Activated CD4-positive, alpha-beta T cell treated with anti-CD3 and anti-CD28 coated beads, Interleukin-2, Interleukin-6, amounts not matched to agents 100 ng/mL and 50 ng/mL, durations not matched to agents 16 hours and 8 hours (primary cell): ENCODE results near the gene RUNX1.
A peak's percentile ranks its signal among the peaks of the same experiment; 100 is the strongest.

Experiments used
- DNase-seq: peaks from one replicate; pipeline ENCODE4 v3.0.0-alpha.2; 2020

Gene RUNX1

DNA sequence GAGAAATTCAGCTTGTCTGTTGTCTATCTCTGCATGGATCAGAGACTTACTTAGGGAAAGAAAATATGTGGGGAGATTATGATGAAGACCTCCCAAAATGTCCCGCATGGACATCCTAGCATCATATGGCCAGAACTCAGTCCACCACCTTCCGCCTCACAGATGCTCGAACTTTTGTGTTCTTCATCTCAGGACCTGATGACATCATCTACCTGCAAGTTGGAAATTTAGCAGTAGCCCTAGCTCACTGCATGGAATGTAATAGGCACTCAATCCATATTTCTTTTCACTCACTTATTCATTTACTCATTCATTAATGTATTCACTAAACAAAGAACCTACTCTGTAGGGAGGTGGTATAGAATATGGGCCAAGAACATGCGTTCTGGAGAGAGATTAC is 283.5 kb downstream of the RUNX1 start:
- DNase-seq, result no peak

DNA sequence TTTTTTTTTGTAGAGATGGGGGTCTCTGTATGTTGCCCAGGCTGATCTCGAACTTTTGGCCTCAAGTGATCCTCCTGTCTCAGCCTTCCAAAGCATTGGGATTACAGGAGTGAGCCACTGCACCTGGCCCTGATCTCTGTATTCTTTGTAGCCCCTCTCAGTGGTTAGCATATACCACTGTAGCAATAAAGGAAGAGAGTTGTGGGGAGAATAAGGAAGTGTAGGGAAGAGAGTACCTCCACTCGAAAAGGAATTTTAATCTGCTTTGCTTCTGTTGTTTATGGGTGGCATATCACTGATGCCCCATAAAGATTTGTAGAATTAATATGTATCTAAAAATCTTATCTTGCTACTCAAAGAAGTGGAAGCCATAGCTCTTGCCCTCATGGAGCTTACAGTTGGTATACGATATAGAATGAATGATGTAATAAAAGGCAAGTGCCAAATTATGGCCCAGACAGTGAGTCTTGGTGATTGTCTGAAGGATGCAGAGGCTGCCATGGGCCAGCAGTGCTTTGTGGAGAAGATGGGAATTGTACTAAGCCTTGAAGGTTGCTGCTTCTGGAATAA is 284.3 kb downstream of the RUNX1 start:
- DNase-seq, result no peak

DNA sequence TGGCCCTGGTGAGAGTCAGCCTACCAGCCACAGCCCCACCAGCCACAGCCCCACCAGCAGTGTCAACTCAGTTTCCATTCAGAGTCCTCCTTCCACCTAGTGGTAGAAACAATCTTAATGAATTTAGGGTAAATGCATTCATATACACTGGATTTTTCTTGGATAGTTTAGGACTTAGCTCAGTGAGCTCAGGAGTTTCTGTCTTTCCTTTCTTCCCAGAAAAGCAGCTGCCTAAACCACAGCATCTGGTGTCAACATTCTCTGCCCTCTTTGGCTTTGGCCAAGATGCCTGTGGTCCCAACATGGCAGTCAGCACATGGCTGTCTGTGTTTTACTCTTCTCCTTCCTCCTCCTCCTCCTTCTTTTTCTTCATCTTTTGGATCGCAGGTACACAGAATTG is 286.3 kb downstream of the RUNX1 start:
- no peak for DNase-seq

DNA sequence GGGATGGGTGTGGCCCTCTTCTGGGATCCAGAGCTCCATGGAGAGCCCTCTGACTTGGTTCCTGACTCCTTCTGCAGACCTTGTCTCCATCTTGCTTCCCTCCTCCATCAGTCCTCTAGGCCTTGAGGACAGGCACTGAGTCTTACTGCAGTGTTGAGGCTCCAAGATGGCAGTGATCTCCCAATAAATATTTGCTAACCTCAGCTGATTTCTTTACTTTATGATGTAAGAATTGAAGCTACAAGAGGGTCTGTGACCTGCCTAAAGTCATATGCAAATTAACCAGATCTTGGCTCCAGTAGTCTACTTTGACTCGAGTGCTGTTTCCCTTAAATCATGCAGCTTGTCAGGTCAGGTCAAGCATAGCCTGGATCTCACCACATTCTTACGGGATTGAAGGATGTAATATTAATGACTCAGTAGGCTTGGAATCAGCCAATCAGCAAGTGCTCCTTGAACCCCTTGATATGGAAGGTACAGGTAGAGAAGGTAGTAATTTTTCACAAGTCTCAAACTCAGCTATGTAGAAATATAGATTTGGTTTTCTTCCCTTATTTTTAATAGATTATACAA is 287.3 kb downstream of the RUNX1 start:
- DNase-seq, result no peak

DNA sequence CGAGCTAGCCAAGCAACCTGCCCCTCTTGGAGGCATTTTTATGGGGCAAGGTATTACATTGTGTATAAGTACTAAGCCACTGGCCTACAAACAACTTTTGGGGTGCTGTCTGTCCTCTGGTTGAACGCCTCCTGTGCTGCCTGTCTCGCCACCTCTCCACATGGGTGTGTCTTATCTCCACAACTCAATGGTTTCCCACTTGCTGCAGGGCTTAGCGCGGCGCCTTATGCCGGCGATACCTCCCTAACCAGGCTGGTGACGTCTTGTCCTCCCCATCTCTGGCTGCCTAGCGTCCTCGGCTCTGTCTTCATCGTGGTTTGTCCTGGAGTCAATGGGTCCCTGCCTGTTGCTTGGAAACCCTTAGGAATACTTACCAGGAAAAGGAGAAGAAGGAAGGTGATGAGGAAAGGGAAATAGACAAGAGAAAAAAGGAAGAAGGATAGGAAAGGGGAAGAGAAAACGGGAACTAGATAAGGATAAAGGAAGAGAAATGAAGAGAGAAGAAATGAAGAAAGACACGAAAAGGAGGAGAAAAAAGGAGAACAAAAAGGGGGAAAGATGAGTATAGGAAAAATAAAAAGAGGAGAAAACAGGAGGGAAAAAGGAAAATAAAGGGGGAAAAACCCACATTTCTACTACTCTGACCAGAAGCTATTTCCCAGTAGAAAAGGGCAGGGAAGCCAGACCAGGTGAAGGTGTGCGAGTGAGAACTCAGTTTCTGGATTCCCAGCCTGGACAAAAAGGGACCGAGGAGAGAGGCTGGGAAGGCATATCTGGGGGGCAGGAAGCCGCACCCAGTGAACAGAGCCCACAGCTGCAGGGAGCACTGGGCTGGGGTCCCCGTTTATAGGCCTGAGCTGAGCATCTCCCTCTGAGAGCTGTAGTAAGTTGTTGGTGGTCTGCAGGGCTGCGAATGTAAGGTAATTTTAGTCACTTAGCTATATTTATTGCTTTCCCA is 294.1 kb downstream of the RUNX1 start:
- DNase-seq, result no peak

DNA sequence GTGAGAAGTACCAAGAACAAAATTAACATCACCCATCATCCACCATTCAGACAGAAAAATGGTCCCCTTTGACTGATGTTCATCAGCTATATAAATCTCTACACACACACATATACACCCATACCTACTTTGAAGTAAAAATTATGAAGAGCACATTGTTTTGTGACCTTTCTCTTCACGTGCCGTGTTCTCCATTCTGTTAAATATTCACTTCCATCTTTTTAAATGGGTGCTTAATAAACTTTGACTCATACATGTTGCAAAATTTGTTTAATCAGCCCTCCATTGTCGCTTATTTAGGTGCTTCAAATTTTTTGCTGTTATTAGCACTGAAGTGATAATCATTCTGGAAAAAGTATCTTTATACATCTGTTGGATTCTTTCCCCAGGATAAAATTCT is 300.2 kb downstream of the RUNX1 start:
- DNase-seq, result no peak

DNA sequence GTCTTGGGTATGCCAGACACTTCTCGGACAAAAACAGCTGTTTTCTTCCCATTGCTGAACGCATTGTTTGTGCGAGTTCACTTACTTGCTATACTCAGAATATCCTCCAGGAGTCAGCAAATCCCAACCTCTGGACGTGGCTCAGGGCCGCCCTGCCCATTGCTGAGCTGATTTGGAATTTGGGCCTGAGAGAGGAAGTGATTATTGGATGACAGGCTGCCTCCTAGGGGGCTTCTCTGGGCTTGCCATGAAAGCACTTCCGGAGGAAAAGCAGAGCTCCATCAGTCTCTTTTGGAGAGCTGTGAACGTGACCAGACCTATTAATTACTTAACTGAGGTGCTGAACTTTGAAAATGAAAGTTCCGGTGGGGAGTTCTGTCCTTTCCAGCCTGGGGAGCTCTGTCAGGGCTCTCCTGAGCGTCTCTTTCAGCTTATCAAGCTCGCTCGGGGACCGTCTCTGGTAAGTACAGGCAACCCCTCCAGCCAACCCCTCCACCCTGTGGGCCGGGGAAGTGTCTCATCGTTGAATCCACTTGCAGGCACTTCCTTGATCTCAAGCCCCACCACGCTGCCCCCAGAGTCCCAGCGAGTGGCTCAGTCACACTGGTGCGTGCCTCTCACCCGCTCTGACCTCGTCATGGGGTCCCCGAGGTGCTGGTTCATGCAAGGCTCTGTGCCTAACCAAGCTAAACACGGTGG is 303.4 kb downstream of the RUNX1 start:
- DNase-seq, result peak; percentile 73

DNA sequence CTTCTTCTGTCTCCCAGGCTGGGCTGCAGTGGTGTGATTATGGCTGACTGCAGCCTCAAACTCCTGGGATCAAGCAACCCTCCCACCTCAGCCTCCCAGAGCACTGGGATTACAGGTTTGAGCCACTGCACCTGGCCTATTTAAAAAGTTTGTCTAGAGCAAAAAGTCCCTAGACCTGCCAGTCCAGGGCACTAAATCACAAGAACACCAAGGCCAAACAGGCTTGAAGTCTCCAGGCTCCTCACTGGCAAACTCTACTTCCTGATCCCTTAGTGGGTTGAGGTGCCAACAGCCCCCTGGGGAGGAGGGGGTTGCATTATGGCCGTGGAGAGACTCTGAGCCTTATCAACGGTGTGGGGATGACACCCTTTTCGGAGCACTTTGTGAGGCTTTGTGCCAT is 304.3 kb downstream of the RUNX1 start:
- no peak for DNase-seq

DNA sequence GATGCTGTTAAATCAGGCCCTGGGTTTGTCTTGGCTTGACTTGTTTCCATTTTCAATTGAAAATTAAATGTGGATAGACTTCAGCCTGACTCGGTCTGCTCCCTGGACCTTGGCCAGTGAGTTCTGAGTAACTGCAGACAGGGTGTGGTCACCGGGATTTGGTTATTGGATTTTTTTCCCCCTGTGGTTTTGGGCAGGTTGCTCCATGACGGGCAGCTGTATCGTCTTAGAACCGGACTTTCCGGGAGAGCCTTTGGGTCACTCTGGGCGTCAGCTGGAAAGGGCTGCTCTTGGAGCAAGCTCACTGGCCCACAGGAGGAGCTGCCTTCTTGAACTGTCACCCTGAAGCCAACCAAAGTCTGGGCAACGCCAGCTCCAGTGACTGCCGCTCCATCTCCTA is 305.3 kb downstream of the RUNX1 start:
- no peak for DNase-seq

DNA sequence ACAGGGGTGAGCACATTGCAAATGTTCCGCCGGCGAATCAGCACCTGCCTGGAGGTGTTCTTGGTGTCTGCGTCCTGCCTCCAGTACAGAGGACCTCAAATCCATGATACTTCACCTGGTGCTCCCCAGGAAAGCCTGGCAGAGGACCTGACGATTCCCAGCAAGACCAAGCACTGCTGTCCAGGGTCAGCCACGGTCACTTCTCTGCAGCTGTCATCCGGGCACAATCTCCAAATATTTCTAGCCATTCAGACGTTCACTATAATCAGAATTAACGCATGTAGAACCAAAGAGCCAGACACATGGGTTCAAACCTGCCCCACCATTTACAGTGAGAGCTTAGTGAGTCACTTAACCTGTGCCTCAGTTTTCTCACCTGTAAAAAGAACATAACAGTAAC is 305.8 kb downstream of the RUNX1 start:
- no peak for DNase-seq

DNA sequence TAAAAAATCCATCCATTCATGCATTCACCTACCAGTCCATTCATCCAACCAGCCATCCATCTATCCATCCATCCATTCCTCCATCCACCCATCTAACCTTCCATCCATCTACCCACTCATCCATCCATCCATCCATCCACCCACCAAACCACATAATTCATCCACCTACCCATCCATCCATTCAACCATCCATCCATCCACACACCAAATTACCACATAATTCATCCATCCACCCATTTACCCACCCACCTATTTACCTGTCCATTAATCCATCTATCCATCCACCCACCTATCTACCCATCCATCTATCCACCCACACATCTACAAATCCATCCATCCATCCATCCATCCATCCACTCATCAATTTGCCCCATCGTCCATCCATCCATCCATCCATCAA is 308.9 kb downstream of the RUNX1 start:
- no peak for DNase-seq
